Measurements from ENCODE around the gene TPM2.

DNA sequence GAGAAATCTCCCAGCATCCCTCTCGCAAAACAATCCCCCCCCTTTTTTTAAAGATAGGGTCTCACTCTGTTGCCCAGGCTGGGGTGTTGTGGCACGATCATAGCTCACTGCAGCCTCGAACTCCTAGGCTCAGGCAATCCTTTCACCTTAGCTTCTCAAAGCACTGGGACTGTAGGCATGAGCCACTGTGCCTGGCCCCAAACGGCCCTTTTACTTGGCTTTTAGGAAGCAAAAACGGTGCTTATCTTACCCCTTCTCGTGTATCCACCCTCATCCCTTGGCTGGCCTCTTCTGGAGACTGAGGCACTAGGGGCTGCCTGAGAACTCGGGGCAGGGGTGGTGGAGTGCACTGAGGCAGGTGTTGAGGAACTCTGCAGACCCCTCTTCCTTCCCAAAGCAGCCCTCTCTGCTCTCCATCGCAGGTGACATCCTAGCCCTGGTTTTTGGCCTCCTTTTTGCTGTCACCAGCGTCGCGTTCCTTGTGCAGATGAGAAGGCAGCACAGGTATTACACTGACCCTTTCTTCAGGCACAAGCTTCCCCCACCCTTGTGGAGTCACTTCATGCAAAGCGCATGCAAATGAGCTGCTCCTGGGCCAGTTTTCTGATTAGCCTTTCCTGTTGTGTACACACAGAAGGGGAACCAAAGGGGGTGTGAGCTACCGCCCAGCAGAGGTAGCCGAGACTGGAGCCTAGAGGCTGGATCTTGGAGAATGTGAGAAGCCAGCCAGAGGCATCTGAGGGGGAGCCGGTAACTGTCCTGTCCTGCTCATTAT is 9.2 kb downstream of the TPM2 start:
- TF ChIP-seq, protein P1, sequence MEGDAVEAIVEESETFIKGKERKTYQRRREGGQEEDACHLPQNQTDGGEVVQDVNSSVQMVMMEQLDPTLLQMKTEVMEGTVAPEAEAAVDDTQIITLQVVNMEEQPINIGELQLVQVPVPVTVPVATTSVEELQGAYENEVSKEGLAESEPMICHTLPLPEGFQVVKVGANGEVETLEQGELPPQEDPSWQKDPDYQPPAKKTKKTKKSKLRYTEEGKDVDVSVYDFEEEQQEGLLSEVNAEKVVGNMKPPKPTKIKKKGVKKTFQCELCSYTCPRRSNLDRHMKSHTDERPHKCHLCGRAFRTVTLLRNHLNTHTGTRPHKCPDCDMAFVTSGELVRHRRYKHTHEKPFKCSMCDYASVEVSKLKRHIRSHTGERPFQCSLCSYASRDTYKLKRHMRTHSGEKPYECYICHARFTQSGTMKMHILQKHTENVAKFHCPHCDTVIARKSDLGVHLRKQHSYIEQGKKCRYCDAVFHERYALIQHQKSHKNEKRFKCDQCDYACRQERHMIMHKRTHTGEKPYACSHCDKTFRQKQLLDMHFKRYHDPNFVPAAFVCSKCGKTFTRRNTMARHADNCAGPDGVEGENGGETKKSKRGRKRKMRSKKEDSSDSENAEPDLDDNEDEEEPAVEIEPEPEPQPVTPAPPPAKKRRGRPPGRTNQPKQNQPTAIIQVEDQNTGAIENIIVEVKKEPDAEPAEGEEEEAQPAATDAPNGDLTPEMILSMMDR (IDR thresholded peaks at IDR 0.05): no peak
- no peak for TF ChIP-seq POLR2A (IDR thresholded peaks at IDR 0.05)
